OCI-LY7 (cell line): Measurements from ENCODE around the gene LILRB2. TPM values are rescaled to one million over a fixed set of nuclear protein-coding genes. Genes with fewer than 3 reads are reported as not detected.
"Not testable (repeated sequence)": the region's sequence is repeated elsewhere in the genome, so short reads cannot be mapped to it uniquely, and the experiment has no call there.

Source experiments
- BruUV-seq: library from RNA; stranded (reverse); fragments of 400-500 nt; replicated peaks from 2 replicates; lab custom pipeline; 2021; lab: Mats Ljungman, UMichigan
- CTCF ChIA-PET: fragments of 300-600 bp; sonication (Branson Sonifier 250); formaldehyde crosslinking; loops from one replicate; lab custom pipeline; 2022; ENCODE audit warnings: antibody characterized with exemption; ENCODE audit not compliant: unreplicated experiment; lab: Charles Lee
- POLR2A ChIA-PET: fragments of 300-600 bp; sonication (Branson Sonifier 250); formaldehyde crosslinking; loops from one replicate; lab custom pipeline; 2022; ENCODE audit warnings: antibody characterized with exemption; lab: Charles Lee
- DNase-seq: peaks from one replicate; pipeline ENCODE4 v3.0.0-alpha.2; 2015; ENCODE audit warnings: low spot score
- H2AFZ ChIP-seq: fragments of 200-600 bp; sonication (generic), shearing (Covaris generic); 2 replicates; pipeline ENCODE4 v1.6.1; 2014; ENCODE audit warnings: mild to moderate bottlenecking, antibody characterized with exemption, low read length, moderate library complexity
- H3K27ac ChIP-seq: fragments of 200-600 bp; sonication (generic); 2 replicates; pipeline ENCODE4 v1.5.1; 2014; ENCODE audit warnings: mixed run types, low read depth, mild to moderate bottlenecking, moderate library complexity, low read length, inconsistent platforms; ENCODE audit not compliant: poor library complexity, severe bottlenecking
- H3K36me3 ChIP-seq: fragments of 200-600 bp; sonication (generic); 2 replicates; pipeline ENCODE4 v1.6.1; 2014; ENCODE audit warnings: mild to moderate bottlenecking, antibody characterized with exemption, low read length, moderate library complexity, mixed read lengths; ENCODE audit not compliant: insufficient read depth
- H3K4me1 ChIP-seq: fragments of 200-600 bp; sonication (generic); 2 replicates; pipeline ENCODE4 v1.5.1; 2014; ENCODE audit warnings: mild to moderate bottlenecking, low read length; ENCODE audit not compliant: insufficient read depth, poor library complexity, severe bottlenecking
- H3K4me2 ChIP-seq: fragments of 200-600 bp; sonication (generic); 2 replicates; pipeline ENCODE4 v1.6.1; 2014; ENCODE audit warnings: mild to moderate bottlenecking, low read length
- H3K4me3 ChIP-seq: fragments of 200-600 bp; sonication (generic); 2 replicates; pipeline ENCODE4 v1.5.1; 2014; ENCODE audit warnings: mild to moderate bottlenecking, low read depth, low read length; ENCODE audit not compliant: poor library complexity, severe bottlenecking
- H3K79me2 ChIP-seq: fragments of 200-600 bp; sonication (generic); 2 replicates; pipeline ENCODE4 v1.6.1; 2016; ENCODE audit warnings: low read depth, mild to moderate bottlenecking, low read length, moderate library complexity, mixed read lengths; ENCODE audit not compliant: insufficient read depth
- H3K9me2 ChIP-seq: fragments of 200-600 bp; sonication (generic); 2 replicates; pipeline ENCODE4 v1.6.1; 2016; ENCODE audit warnings: mild to moderate bottlenecking, low read length, mixed read lengths; ENCODE audit not compliant: insufficient read depth
- H3K9me3 ChIP-seq: fragments of 200-600 bp; sonication (generic); 2 replicates; pipeline ENCODE4 v1.6.1; 2014; ENCODE audit warnings: mild to moderate bottlenecking, mixed run types, low read length, mixed read lengths
- H4K20me1 ChIP-seq: fragments of 200-600 bp; sonication (generic); 2 replicates; pipeline ENCODE4 v1.6.1; 2014; ENCODE audit warnings: mild to moderate bottlenecking, antibody characterized with exemption, low read length, moderate library complexity, mixed read lengths; ENCODE audit not compliant: insufficient read depth
- CTCF ChIP-seq: fragments of 200-600 bp; sonication (generic); conservative IDR thresholded peaks from 2 replicates; pipeline ENCODE4 v1.5.1; 2014; ENCODE audit warnings: mild to moderate bottlenecking, antibody characterized with exemption, low read length, moderate library complexity, mixed read lengths
- EZH2phosphoT487 ChIP-seq: fragments of 200-600 bp; sonication (generic); IDR thresholded peaks from 2 replicates; pipeline ENCODE4 v1.6.1; 2018; ENCODE audit warnings: low read depth, borderline replicate concordance, mild to moderate bottlenecking, mixed run types, antibody characterized with exemption, low read length, moderate library complexity, mixed read lengths
- intact Hi-C: fragments of 100-400 bp; cut with micrococcal nuclease; formaldehyde crosslinking; loops from one replicate; pipeline ENCODE4 v1.10.0; 2022; ENCODE audit not compliant: unreplicated experiment
- total RNA-seq, 2 experiments: library from RNA; depleted of rRNA in 1 of 2; stranded (reverse); fragments of >200 nt in 1 of 2; shearing (Covaris generic) in 1 of 2; gene quantifications; 2 replicates each; pipeline ENCODE4 v1.2.3, GENCODE V29; 2014 to 2022

The LILRB2 gene
- total RNA-seq, 2 experiments from 2014 or later: not detected

DNA sequence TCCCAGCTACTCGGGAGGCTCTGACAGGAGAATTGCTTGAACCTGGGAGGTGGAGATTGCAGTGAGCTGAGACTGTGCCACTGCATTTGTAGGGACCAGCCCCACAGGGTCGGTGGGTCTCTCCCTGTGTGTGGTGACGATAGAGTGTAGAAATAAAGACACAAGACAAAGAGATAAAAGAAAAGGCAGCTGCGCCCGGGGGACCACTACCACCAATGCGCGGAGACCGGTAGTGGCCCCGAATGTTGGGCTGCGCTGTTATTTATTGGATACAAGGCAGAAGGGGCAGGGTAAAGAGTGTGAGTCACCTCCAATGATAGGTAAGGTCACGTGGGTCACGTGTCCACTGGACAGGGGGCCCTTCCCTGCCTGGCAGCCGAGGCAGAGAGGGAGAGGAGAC is 41.4 kb upstream of the LILRB2 start:
- H3K9me3 ChIP-seq, H3K36me3 ChIP-seq, DNase-seq, H3K4me2 ChIP-seq, BruUV-seq, H3K4me3 ChIP-seq, POLR2A ChIA-PET, CTCF ChIA-PET, H4K20me1 ChIP-seq, H3K79me2 ChIP-seq, H3K27ac ChIP-seq, H3K9me2 ChIP-seq, H2AFZ ChIP-seq, intact Hi-C loops: not testable (repeated sequence)
- peaks cover 10% of the 10 kb centered on the region for H3K4me1 ChIP-seq

DNA sequence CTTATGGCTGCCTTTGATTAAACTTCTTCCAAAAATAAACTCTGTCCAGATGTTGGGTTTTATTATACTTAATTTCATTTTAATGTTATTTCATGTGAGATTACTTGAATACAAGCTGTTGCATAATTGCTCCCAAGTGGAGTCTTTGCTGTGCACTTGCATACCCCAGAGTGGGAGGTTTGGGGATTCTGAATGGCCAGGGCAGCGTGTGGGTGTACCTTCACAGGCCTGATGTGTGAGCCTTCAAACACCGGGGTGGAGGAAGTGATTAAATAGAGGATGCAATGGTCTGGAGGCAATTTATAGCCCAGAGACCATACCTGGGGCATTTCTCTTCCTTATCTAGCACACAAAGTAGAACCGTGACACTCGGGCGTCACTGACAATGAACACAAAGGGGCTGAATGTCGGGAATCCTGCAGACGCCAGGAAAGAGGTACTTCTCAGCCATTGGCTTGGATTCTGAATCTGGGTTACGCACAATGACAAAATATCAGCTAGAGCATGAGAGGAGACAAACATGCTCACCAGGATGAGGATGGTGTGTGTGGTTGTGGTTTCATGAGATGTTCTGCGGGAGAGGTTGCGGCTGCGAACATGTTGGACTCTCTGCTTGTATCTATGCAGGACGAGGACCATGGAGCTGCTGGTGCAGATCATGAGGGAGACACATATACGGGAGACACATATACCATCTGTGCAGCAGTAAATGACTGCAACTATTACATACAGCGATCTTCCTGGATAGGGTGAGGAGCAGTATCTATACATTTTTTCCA is 39.2 kb upstream of the LILRB2 start:
- ChIA-PET POLR2A (no interaction called here), CTCF (interaction anchor here (0.6 kb wide), 1 partner anchor 102 kb away, joined by 3 read pairs; no protein-coding TSS in a partner anchor)
- no peak for DNase-seq
- Histone ChIP-seq H4K20me1 (no peaks in the 10 kb centered on the region), H3K4me1 (peaks cover 7% of the 10 kb centered on the region), H2AFZ (no peak overlapping the region), H3K9me3 (no peaks in the 10 kb centered on the region), H3K79me2 (no peaks in the 10 kb centered on the region), H3K4me2 (no peak overlapping the region), H3K9me2 (no peaks in the 10 kb centered on the region), H3K4me3 (no peak overlapping the region), H3K27ac (no peak overlapping the region), H3K36me3 (no peaks in the 10 kb centered on the region)
- no TSS peak for BruUV-seq
- TF ChIP-seq EZH2phosphoT487: no peak
- TF ChIP-seq CTCF: no peak
- intact Hi-C loops: no loop called here

- no peak for TF ChIP-seq EZH2phosphoT487
- no peak for TF ChIP-seq CTCF
- ChIA-PET POLR2A (no interaction called here), CTCF (no interaction called here)
- intact Hi-C loops: no loop called here
- Histone ChIP-seq H3K27ac (no peak overlapping the region), H3K36me3 (no peaks in the 10 kb centered on the region), H3K4me2 (0 out of 2 replicates have a peak overlapping the region, but pooled peaks have one; percentile 7), H3K9me3 (no peaks in the 10 kb centered on the region), H3K79me2 (no peaks in the 10 kb centered on the region), H3K9me2 (no peaks in the 10 kb centered on the region), H3K4me1 (peaks cover 7% of the 10 kb centered on the region), H4K20me1 (no peaks in the 10 kb centered on the region), H2AFZ (no peak overlapping the region), H3K4me3 (no peak overlapping the region)
- BruUV-seq: no TSS peak
- peak; percentile 30 for DNase-seq
Observed at GRCh38 chr19:54319049-54319448, 38.1 kb upstream of the LILRB2 start.
